GM13976 (cell line): Measurements from ENCODE around the gene MUC16.
"Not testable (repeated sequence)": the region's sequence is repeated elsewhere in the genome, so short reads cannot be mapped to it uniquely, and the experiment has no call there.

ENCODE experiments used
- DNase-seq: peaks from one replicate; pipeline ENCODE4 v3.0.0; 2012; ENCODE audit warnings: low spot score
- in situ Hi-C: fragments of 300-500 bp; cut with MboI; formaldehyde crosslinking; loops from one replicate; pipeline ENCODE4 v1.12.0; 2022; ENCODE audit warnings: low sequenced_read_pairs, mixed read lengths, inconsistent platforms; ENCODE audit not compliant: unreplicated experiment
- TF ChIP-seq, protein P1 (sequence below): IDR thresholded peaks from 2 replicates; pipeline ENCODE4 v1.5.1; 2012; ENCODE audit warnings: borderline replicate concordance, mild to moderate bottlenecking; ENCODE audit not compliant: insufficient read depth; ENCODE audit errors: extremely low read depth, missing control alignments, control extremely low read depth

The MUC16 gene

DNA sequence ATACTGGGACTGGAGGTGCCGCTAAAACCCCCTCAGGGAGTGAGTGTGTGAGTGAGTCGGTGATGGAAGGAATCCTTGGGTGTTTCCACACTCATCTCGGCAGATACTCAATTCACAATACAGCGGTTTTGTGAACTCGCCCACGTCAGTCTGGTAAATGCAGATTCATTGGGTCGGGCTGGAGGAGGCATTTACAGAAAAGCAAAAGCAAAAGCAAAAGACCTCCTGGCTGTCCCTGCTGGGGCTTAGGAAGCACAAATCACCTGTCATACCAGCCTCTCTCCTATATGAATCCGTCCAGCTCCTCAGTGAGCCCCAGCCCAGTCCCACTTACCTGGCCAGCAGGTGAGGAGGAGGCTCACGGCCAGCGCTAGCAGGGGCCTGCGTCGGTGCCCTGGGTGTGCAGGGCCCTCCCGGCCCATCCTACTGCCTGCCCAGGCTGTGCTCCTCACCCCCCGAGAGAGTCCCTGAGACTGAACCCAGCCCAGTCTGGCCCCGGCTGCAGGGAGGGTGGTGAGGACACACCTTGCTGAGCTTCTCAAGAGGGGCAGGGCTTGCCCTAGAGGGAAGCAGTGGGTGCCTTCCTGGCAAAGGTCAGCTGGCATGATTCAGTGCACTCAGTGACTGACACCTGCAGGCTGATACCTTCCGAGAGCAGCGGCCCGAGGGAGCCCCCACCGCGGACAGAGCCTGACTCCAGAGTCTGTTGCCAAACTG lies at the start of gene MUC16:
Gene MUC16 (minus strand): TSS at position 475 of the 717 bp plus-strand sequence.
- DNase-seq: no peak
- in situ Hi-C loops: no loop called here
- TF ChIP-seq, protein P1, sequence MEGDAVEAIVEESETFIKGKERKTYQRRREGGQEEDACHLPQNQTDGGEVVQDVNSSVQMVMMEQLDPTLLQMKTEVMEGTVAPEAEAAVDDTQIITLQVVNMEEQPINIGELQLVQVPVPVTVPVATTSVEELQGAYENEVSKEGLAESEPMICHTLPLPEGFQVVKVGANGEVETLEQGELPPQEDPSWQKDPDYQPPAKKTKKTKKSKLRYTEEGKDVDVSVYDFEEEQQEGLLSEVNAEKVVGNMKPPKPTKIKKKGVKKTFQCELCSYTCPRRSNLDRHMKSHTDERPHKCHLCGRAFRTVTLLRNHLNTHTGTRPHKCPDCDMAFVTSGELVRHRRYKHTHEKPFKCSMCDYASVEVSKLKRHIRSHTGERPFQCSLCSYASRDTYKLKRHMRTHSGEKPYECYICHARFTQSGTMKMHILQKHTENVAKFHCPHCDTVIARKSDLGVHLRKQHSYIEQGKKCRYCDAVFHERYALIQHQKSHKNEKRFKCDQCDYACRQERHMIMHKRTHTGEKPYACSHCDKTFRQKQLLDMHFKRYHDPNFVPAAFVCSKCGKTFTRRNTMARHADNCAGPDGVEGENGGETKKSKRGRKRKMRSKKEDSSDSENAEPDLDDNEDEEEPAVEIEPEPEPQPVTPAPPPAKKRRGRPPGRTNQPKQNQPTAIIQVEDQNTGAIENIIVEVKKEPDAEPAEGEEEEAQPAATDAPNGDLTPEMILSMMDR: no peak

DNA sequence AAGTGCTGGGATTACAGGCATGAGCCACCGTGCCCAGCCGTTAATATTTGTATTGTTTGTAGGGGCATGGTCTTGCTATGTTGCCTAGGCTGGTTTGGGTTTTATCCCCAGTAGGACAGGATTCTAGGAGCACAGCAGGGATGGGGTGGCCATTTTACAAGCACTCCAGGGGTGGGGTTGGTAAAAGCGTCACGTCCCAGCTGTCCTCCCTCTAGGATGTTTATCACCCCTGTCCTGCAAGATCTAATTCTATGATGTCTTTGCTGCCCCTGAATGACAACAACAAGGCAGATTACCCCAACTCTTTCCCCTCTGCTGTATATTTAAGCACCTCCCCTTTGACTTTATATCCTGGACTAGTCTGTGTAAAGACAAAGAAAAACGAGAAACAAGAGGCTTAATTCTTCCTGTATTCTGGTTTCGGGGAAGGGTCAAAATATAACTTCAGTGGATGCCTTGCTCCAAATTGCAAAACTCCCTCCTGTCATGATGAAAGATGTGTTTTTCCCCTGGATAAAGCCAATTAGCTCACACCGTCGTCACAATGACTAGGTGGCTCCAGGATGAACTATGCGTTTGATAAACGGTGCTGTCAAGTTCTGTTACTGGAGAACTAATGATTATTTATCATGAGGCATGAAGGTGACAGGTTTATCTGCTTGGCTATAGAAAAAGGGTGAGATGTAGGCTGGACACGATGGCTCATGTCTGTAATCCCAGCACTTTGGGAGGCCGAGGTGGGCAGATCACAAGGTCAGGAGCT lies 48.9 kb upstream of the MUC16 start:
- in situ Hi-C loops: no loop called here
- TF ChIP-seq, protein P1: no peak
- no peak for DNase-seq

DNA sequence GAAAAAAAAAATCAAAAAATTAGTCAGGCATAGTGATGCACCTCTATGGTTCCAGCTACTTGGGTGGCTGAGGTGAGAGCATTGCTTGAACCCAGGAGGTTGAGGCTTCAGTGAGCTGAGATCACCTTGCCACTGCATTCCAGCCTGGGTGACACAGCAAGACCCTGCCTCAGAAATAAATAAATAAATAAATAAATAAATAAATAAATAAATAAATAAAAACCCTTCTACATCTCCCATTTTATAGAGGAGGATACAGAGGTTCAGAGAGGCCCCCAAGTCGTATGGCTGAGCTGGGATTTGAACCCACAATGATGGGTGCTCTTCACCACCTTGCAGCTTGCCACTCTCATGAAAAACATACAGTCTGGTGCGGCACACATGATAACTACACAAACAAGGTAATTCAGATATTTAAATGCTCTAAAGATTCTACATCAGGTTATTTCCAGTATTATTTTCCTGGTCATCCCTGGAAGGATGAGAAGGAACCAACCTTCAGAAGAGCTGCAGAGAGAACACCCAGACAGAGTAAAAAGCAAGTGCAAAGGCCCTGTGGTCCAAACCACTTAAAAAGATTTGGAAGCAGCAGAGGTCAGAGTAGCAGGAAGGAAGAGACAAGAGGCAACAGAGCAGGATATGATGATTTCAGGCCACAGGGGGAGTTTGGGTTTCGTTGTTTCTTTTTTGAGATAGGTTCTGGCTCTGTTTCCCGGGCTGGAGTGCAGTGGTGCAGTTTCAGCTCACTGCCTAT lies 47.5 kb upstream of the MUC16 start:
- in situ Hi-C loops: no loop called here
- no peak for DNase-seq
- TF ChIP-seq, protein P1: no peak

DNA sequence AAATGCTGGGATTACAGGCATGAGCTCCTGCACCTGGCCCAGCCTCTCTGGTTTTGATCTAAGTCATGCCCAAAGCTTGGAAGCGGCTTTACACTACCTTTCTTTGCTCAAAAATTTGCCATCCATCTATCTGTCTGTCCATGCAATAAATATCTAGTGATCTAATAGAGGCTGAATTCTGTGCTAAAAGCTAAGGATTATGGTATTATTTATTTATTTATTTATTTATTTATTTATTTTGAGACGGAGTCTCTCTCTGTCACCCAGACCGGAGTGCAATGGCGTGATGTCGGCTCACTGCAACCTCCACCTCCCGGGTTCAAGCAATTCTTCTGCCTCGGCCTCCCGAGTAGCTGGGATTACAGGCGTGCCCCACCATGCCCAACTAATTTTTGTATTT lies 45.9 kb upstream of the MUC16 start:
- DNase-seq, in situ Hi-C loops: not testable (repeated sequence)

DNA sequence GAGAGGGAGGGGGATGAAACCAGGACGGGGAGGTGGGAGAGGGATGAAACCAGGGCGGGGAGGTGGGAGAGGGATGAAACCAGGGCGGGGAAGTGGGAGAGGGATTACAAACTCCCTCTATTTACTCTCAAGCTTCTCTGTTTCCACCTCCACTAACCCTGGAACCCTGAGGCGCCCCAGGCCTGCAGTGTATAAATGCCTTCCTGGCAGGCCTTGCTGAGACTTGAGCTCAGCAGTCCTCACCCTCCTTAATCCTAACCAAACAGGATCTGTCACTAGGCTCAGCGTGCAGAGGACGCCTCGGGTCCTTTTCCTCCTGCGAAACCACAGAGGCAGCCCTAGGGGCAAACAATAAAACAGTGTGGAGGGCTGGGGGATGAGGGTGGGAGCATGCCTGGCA lies 44.6 kb upstream of the MUC16 start:
- TF ChIP-seq, protein P1: no peak
- in situ Hi-C loops: no loop called here
- DNase-seq: no peak

DNA sequence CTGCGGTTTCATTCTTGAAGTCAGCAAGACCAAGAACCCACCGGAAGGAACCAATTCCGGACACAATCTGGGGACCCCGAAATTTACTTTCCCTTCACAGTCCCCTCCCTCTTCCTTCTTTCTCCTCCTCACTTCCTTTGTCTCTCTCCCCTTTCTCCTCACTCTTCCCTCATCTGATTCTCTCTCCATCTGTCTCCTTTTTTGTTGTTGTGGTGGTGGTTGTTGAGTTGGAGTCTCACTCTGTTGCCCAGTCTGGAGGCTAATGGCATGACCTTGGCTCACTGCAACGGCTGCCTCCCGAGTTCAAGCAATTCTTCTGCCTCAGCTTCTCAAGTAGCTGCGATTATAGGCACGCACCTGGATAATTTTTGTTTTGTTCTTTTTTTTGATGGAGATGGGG lies 44.0 kb upstream of the MUC16 start:
- TF ChIP-seq, protein P1: no peak
- DNase-seq: no peak
- in situ Hi-C loops: no loop called here

DNA sequence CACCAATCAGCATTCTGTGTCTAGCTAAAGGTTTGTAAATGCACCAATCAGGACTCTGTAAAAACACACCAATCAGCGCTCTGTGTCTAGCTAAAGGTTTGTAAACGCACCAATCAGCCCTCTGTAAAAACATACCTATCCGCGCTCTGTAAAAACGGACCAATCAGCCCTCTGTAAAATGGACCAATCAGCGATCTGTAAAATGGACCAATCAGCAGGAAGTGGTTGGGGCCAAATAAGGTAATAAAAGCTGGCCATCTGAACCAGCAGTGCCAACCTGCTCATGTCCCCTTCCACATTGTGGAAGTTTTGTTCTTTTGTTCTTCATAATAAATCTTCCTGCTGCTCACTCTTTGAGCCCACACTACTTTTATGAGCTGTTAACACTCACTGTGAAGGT lies 43.5 kb upstream of the MUC16 start:
- in situ Hi-C loops, DNase-seq: not testable (repeated sequence)
